NCI-H526 (cell line): ENCODE measurements around the gene ADAM21.
A peak's percentile ranks its signal among the peaks of the same experiment; 100 is the strongest.
"Not testable (repeated sequence)": the region's sequence is repeated elsewhere in the genome, so short reads cannot be mapped to it uniquely, and the experiment has no call there.

ENCODE experiments used
- DNase-seq, 2 experiments: peaks; one replicate each; lab custom pipeline; 2025; lab: John Stamatoyannopoulos, UW

ADAM21 gene

GRCh38 chr14:70477356-70478105 is 25.6 kb downstream of the ADAM21 start:
- DNase-seq = not testable (repeated sequence)

GRCh38 chr14:70489579-70490200 is 37.7 kb downstream of the ADAM21 start:
- peak in 1 of 2 experiments; percentile 20 for DNase-seq

GRCh38 chr14:70498191-70498590 is 46.2 kb downstream of the ADAM21 start:
- no peak for DNase-seq
